Neuronal stem cell (in vitro differentiated cells): ENCODE measurements around the gene REV1.

ENCODE experiments used
- DNase-seq: peaks from one replicate; pipeline ENCODE4 v3.0.0-alpha.2; 2013; ENCODE audit warnings: low spot score
- H2AFZ ChIP-seq: one replicate; pipeline ENCODE4 v1.6.1; 2013; ENCODE audit warnings: mild to moderate bottlenecking, low read length, inconsistent platforms
- H2AK5ac ChIP-seq: 2 replicates; pipeline ENCODE4 v1.6.1; 2013; ENCODE audit warnings: low read depth, mild to moderate bottlenecking, inconsistent platforms, low read length, moderate library complexity, mixed read lengths
- H2BK120ac ChIP-seq: 2 replicates; pipeline ENCODE4 v1.6.1; 2013; ENCODE audit warnings: low read depth, mild to moderate bottlenecking, inconsistent platforms, low read length, moderate library complexity, mixed read lengths
- H2BK12ac ChIP-seq: one replicate; pipeline ENCODE4 v1.6.1; 2013; ENCODE audit warnings: low read length, inconsistent platforms
- H2BK15ac ChIP-seq: 2 replicates; pipeline ENCODE4 v1.6.1; 2013; ENCODE audit warnings: mild to moderate bottlenecking, low read length, inconsistent platforms, mixed read lengths
- H2BK5ac ChIP-seq: one replicate; pipeline ENCODE4 v1.6.1; 2013; ENCODE audit warnings: inconsistent platforms, mild to moderate bottlenecking, low read length, moderate library complexity
- H3K14ac ChIP-seq: one replicate; pipeline ENCODE4 v1.6.1; 2013; ENCODE audit warnings: low read length, inconsistent platforms
- H3K18ac ChIP-seq: 2 replicates; pipeline ENCODE4 v1.6.1; 2013; ENCODE audit warnings: low read length, inconsistent platforms
- H3K23ac ChIP-seq: 2 replicates; pipeline ENCODE4 v1.6.1; 2013; ENCODE audit warnings: low read depth, mild to moderate bottlenecking, mixed read lengths, low read length, inconsistent platforms; ENCODE audit not compliant: poor library complexity
- H3K27ac ChIP-seq: replicated peaks from 3 replicates; pipeline ENCODE4 v1.5.1; 2013; ENCODE audit warnings: low read length, inconsistent platforms
- H3K27me3 ChIP-seq, 3 experiments: 2 replicates each; pipeline ENCODE4 v1.6.1; 2013; ENCODE audit warnings: low read length in 3 of 3, mild to moderate bottlenecking in 2 of 3, inconsistent platforms in 1 of 3, low read depth in 1 of 3, mixed read lengths in 1 of 3, moderate library complexity in 1 of 3; ENCODE audit not compliant: control insufficient read depth in 3 of 3, insufficient read depth in 3 of 3
- H3K36me3 ChIP-seq, 2 donors: replicated peaks in 1 of 2; 2 replicates each; pipeline ENCODE4 v1.6.1; 2013; ENCODE audit warnings: low read length in 2 of 2; ENCODE audit not compliant: control insufficient read depth in 2 of 2, insufficient read depth in 2 of 2
- H3K4ac ChIP-seq: 2 replicates; pipeline ENCODE4 v1.6.1; 2013; ENCODE audit warnings: inconsistent platforms, mild to moderate bottlenecking, low read length, moderate library complexity
- H3K4me1 ChIP-seq, 2 donors: 1 replicate in 1 of 2; 2 replicates in 1 of 2; pipeline ENCODE4 v1.6.1; 2013; ENCODE audit warnings: low read length in 2 of 2, low read depth in 1 of 2; ENCODE audit not compliant: control insufficient read depth in 2 of 2, insufficient read depth in 1 of 2
- H3K4me2 ChIP-seq: one replicate; pipeline ENCODE4 v1.6.1; 2013; ENCODE audit warnings: mild to moderate bottlenecking, low read length, inconsistent platforms; ENCODE audit not compliant: insufficient read depth, poor library complexity, severe bottlenecking
- H3K4me3 ChIP-seq, 2 donors: 2 replicates each; pipeline ENCODE4 v1.5.1; 2013; ENCODE audit warnings: low read length in 2 of 2, mild to moderate bottlenecking in 2 of 2, inconsistent platforms in 1 of 2, moderate library complexity in 1 of 2
- H3K79me1 ChIP-seq: one replicate; pipeline ENCODE4 v1.6.1; 2013; ENCODE audit warnings: low read depth, mild to moderate bottlenecking, inconsistent platforms, low read length, moderate library complexity
- H3K9ac ChIP-seq: one replicate; pipeline ENCODE4 v1.6.1; 2013; ENCODE audit warnings: mild to moderate bottlenecking, low read depth, low read length, inconsistent platforms; ENCODE audit not compliant: poor library complexity
- H3K9me3 ChIP-seq, 2 donors: replicated peaks in 1 of 2; 2 replicates each; pipeline versions ENCODE3 to v1.6.1; 2013; ENCODE audit warnings: low read length in 2 of 2, mild to moderate bottlenecking in 2 of 2, inconsistent platforms in 1 of 2, low read depth in 1 of 2, mixed read lengths in 1 of 2, moderate library complexity in 1 of 2; ENCODE audit not compliant: control insufficient read depth in 2 of 2, insufficient read depth in 1 of 2
- H4K8ac ChIP-seq: one replicate; pipeline ENCODE4 v1.6.1; 2013; ENCODE audit warnings: low read depth, mild to moderate bottlenecking, inconsistent platforms, low read length, moderate library complexity
- H4K91ac ChIP-seq: one replicate; pipeline ENCODE4 v1.6.1; 2013; ENCODE audit warnings: low read length, low read depth, mild to moderate bottlenecking, inconsistent platforms; ENCODE audit not compliant: poor library complexity
- WGBS, 2 donors: extraction: QIAGEN DNeasy Blood & Tissue Kit; methylation state at CpG; one replicate each; pipeline ENCODE4 v1.1.7; 2013; ENCODE audit warnings: missing lambda C conversion rate in 2 of 2, mixed read lengths in 1 of 2; ENCODE audit not compliant: insufficient read length in 2 of 2, insufficient replicate concordance in 1 of 2; ENCODE audit errors: extremely low coverage in 2 of 2; 5-methylcytosine and 5-hydroxymethylcytosine counted together

REV1 gene

GRCh38 chr2:99490623-99491461, 1.0 kb upstream of the REV1 start:
- WGBS, 2 donors, result no CpG with 5 or more reads among the region's 31 CpGs

GRCh38 chr2:99489063-99489760, 605 bp downstream of the REV1 start:
- Histone ChIP-seq H3K23ac (peak overlapping the region; percentile 69), H3K27ac (peak overlapping the region; percentile 93), H2BK12ac (no peak overlapping the region), H4K91ac (no peak overlapping the region), H2BK120ac (no peak overlapping the region), H3K36me3 (peaks cover 0 to 10% of the 10 kb centered on the region in 2 donors), H2BK5ac (peak overlapping the region; percentile 89), H3K4me1 (peaks cover 4 to 17% of the 10 kb centered on the region in 2 donors), H3K9ac (peak overlapping the region; percentile 96), H3K14ac (peak overlapping the region; percentile 11), H3K27me3 (no peaks in the 10 kb centered on the region), H3K9me3 (no peaks in the 10 kb centered on the region), H3K4me3 (peak overlapping the region; percentile 85 to 91), H3K79me1 (no peaks in the 10 kb centered on the region), H3K18ac (peak overlapping the region; percentile 94), H4K8ac (no peak overlapping the region), H3K4me2 (peak overlapping the region; percentile 41), H2AK5ac (peak overlapping the region; percentile 76), H2AFZ (peak overlapping the region; percentile 90), H3K4ac (peak overlapping the region; percentile 23), H2BK15ac (no peak overlapping the region)
- DNase-seq, result no peak
- no CpG with 5 or more reads among the region's 95 CpGs for WGBS, 2 donors

More at GRCh38 chr2:99490623-99491461, 1.0 kb upstream of the REV1 start:
- peak overlapping the region; percentile 84 for H2BK5ac ChIP-seq
- peak overlapping the region; percentile 86 for H2BK12ac ChIP-seq
- peak overlapping the region; percentile 97 for H3K4me2 ChIP-seq
- H3K36me3 ChIP-seq, result peaks cover 0 to 1% of the 10 kb centered on the region in 2 donors
- peak overlapping the region; percentile 85 to 91 for H3K4me3 ChIP-seq
- H2BK120ac ChIP-seq, result no peak overlapping the region
- peak overlapping the region; percentile 99 for H2AFZ ChIP-seq
- no peak overlapping the region for H2AK5ac ChIP-seq
- H4K8ac ChIP-seq, result no peak overlapping the region
- H3K23ac ChIP-seq, result no peak overlapping the region
- H4K91ac ChIP-seq, result no peak overlapping the region
- peaks cover 4 to 10% of the 10 kb centered on the region in 2 donors for H3K4me1 ChIP-seq
- H3K9ac ChIP-seq, result peak overlapping the region; percentile 95
- no peak overlapping the region for H3K27ac ChIP-seq
- H3K79me1 ChIP-seq, result no peaks in the 10 kb centered on the region
- DNase-seq, result no peak
- H3K4ac ChIP-seq, result no peak overlapping the region
- H3K18ac ChIP-seq, result peak overlapping the region; percentile 70
- no peaks in the 10 kb centered on the region for H3K27me3 ChIP-seq
- H2BK15ac ChIP-seq, result peak overlapping the region; percentile 79
- H3K9me3 ChIP-seq, result no peaks in the 10 kb centered on the region
- H3K14ac ChIP-seq, result no peak overlapping the region

- H3K18ac ChIP-seq, result no peak overlapping the region
- no peak overlapping the region for H2AK5ac ChIP-seq
- H4K91ac ChIP-seq, result no peak overlapping the region
- H3K14ac ChIP-seq, result no peak overlapping the region
- no peak overlapping the region for H2BK15ac ChIP-seq
- no peak overlapping the region for H3K4ac ChIP-seq
- H3K9ac ChIP-seq, result no peak overlapping the region
- no peaks in the 10 kb centered on the region for H3K9me3 ChIP-seq
- DNase-seq, result no peak
- peak overlapping the region; percentile 85 to 91 for H3K4me3 ChIP-seq
- H3K23ac ChIP-seq, result peak overlapping the region; percentile 69
- H2BK12ac ChIP-seq, result no peak overlapping the region
- H3K27ac ChIP-seq, result no peak overlapping the region
- H3K27me3 ChIP-seq, result no peaks in the 10 kb centered on the region
- peak overlapping the region; percentile 41 for H3K4me2 ChIP-seq
- no peak overlapping the region for H2BK5ac ChIP-seq
- H3K79me1 ChIP-seq, result no peaks in the 10 kb centered on the region
- peaks cover 4 to 17% of the 10 kb centered on the region in 2 donors for H3K4me1 ChIP-seq
- H2AFZ ChIP-seq, result peak overlapping the region; percentile 90
- H4K8ac ChIP-seq, result no peak overlapping the region
- H2BK120ac ChIP-seq, result no peak overlapping the region
- peaks cover 0 to 10% of the 10 kb centered on the region in 2 donors for H3K36me3 ChIP-seq
- WGBS, 2 donors, result no CpG with 5 or more reads among the region's 8 CpGs
These were observed 1.2 kb downstream of the REV1 start for GRCh38 chr2:99488539-99489062.

GRCh38 chr2:99487906-99488305, 1.9 kb downstream of the REV1 start:
- H3K4me3 ChIP-seq, result no peak overlapping the region
- H2AK5ac ChIP-seq, result no peak overlapping the region
- DNase-seq, result no peak
- H3K14ac ChIP-seq, result no peak overlapping the region
- H2BK120ac ChIP-seq, result no peak overlapping the region
- H2BK5ac ChIP-seq, result no peak overlapping the region
- H3K9ac ChIP-seq, result no peak overlapping the region
- no peak overlapping the region for H4K91ac ChIP-seq
- H2BK15ac ChIP-seq, result no peak overlapping the region
- H3K4me1 ChIP-seq, result peaks cover 4 to 17% of the 10 kb centered on the region in 2 donors
- WGBS, 2 donors, result no CpG with 5 or more reads among the region's 4 CpGs
- no peak overlapping the region for H3K23ac ChIP-seq
- H3K36me3 ChIP-seq, result peaks cover 0 to 10% of the 10 kb centered on the region in 2 donors
- H3K4me2 ChIP-seq, result no peak overlapping the region
- H3K79me1 ChIP-seq, result no peaks in the 10 kb centered on the region
- no peak overlapping the region for H3K18ac ChIP-seq
- no peaks in the 10 kb centered on the region for H3K27me3 ChIP-seq
- no peak overlapping the region for H4K8ac ChIP-seq
- H3K4ac ChIP-seq, result no peak overlapping the region
- no peaks in the 10 kb centered on the region for H3K9me3 ChIP-seq
- H2BK12ac ChIP-seq, result no peak overlapping the region
- no peak overlapping the region for H2AFZ ChIP-seq
- no peak overlapping the region for H3K27ac ChIP-seq
